ENCODE results near the gene TEX9.
A peak's percentile ranks its signal among the peaks of the same experiment; 100 is the strongest.

TEX9 gene

GRCh38 chr15:56327721-56328502 is 37.3 kb upstream of the TEX9 start:
- DNase-seq (ENCODE audit: low read depth): no peak
- no peak overlapping the region for H3K4me3 ChIP-seq (replicated peaks; ENCODE audit: low read depth, low read length)
- no peak for TF ChIP-seq CTCF (IDR thresholded peaks at IDR 0.05; ENCODE audit: low read length, missing control alignments)

GRCh38 chr15:56337084-56337725 is 28.0 kb upstream of the TEX9 start:
- TF ChIP-seq CTCF (IDR thresholded peaks at IDR 0.05; ENCODE audit: low read length, missing control alignments): no peak
- DNase-seq (ENCODE audit: low read depth): no peak
- H3K4me3 ChIP-seq (replicated peaks; ENCODE audit: low read depth, low read length): no peak overlapping the region

GRCh38 chr15:56339594-56339993 is 25.6 kb upstream of the TEX9 start:
- TF ChIP-seq CTCF (IDR thresholded peaks at IDR 0.05; ENCODE audit: low read length, missing control alignments): no peak
- no peak overlapping the region for H3K4me3 ChIP-seq (replicated peaks; ENCODE audit: low read depth, low read length)
- DNase-seq (ENCODE audit: low read depth): no peak

GRCh38 chr15:56341201-56341600 is 24.0 kb upstream of the TEX9 start:
- H3K4me3 ChIP-seq (replicated peaks; ENCODE audit: low read depth, low read length): no peak overlapping the region
- no peak for TF ChIP-seq CTCF (IDR thresholded peaks at IDR 0.05; ENCODE audit: low read length, missing control alignments)
- DNase-seq (ENCODE audit: low read depth): no peak

- peak; percentile 58 for DNase-seq (ENCODE audit: low read depth)
- H3K4me3 ChIP-seq (replicated peaks; ENCODE audit: low read depth, low read length): no peak overlapping the region
- TF ChIP-seq CTCF (IDR thresholded peaks at IDR 0.05; ENCODE audit: low read length, missing control alignments): no peak
Observed at GRCh38 chr15:56342653-56343052, 22.6 kb upstream of the TEX9 start.

- TF ChIP-seq CTCF (IDR thresholded peaks at IDR 0.05; ENCODE audit: low read length, missing control alignments): no peak
- no peak for DNase-seq (ENCODE audit: low read depth)
Observed at GRCh38 chr15:56343879-56344278, 21.3 kb upstream of the TEX9 start.

More at GRCh38 chr15:56343879-56344278, 21.3 kb upstream of the TEX9 start:
- no peak overlapping the region for H3K4me3 ChIP-seq (replicated peaks; ENCODE audit: low read depth, low read length)
